Neural cell (in vitro differentiated cells): ENCODE measurements around the gene ITGBL1. TPM values are rescaled to one million over a fixed set of nuclear protein-coding genes. Genes with fewer than 3 reads are reported as not detected.

Source experiments
- H2AFZ ChIP-seq: fragments of 200-600, 300-800 bp; sonication (generic), shearing (Covaris generic); 2 replicates; pipeline ENCODE4 v1.6.0; 2014; ENCODE audit warnings: low read depth, mild to moderate bottlenecking, antibody characterized with exemption, low read length, moderate library complexity
- H3F3A ChIP-seq: fragments of 200-600 bp; shearing (Covaris generic); 2 replicates; pipeline ENCODE4 v1.6.1; 2016; ENCODE audit warnings: mild to moderate bottlenecking, moderate library complexity, mixed read lengths, antibody characterized with exemption, low read length; ENCODE audit not compliant: insufficient read depth, poor library complexity, severe bottlenecking
- H3K27ac ChIP-seq: fragments of 200-600, 300-800 bp; sonication (generic), shearing (Covaris generic); 2 replicates; pipeline ENCODE4 v1.5.1; 2014; ENCODE audit warnings: mild to moderate bottlenecking, low read length, moderate library complexity
- H3K27me3 ChIP-seq: fragments of 300-800, 200-600 bp; sonication (generic), shearing (Covaris generic); 2 replicates; pipeline ENCODE4 v1.6.0; 2014; ENCODE audit warnings: mild to moderate bottlenecking, low read depth, low read length, moderate library complexity; ENCODE audit not compliant: insufficient read depth
- H3K36me3 ChIP-seq: fragments of 300-800, 200-600 bp; sonication (generic), shearing (Covaris generic); 2 replicates; pipeline ENCODE4 v1.5.1; 2014; ENCODE audit warnings: mild to moderate bottlenecking, antibody characterized with exemption, low read length, moderate library complexity; ENCODE audit not compliant: insufficient read depth
- H3K4me2 ChIP-seq: fragments of 300-800, 200-600 bp; sonication (generic), shearing (Covaris generic); 2 replicates; pipeline ENCODE4 v1.6.0; 2014; ENCODE audit warnings: mild to moderate bottlenecking, low read length
- H3K4me3 ChIP-seq: fragments of 300-800, 200-600 bp; sonication (generic), shearing (Covaris generic); 2 replicates; pipeline ENCODE4 v1.5.1; 2014; ENCODE audit warnings: mild to moderate bottlenecking, low read length, moderate library complexity
- H3K79me2 ChIP-seq: fragments of 200-600 bp; shearing (Covaris generic); replicated peaks from 2 replicates; pipeline ENCODE4 v1.6.0; 2014; ENCODE audit warnings: mild to moderate bottlenecking, low read length, moderate library complexity; ENCODE audit not compliant: insufficient read depth
- H3K9ac ChIP-seq: fragments of 300-800, 200-600 bp; sonication (generic), shearing (Covaris generic); 2 replicates; pipeline ENCODE4 v1.6.1; 2016; ENCODE audit warnings: mild to moderate bottlenecking, low read length, mixed read lengths
- H3K9me2 ChIP-seq: fragments of 200-600 bp; shearing (Covaris generic); 2 replicates; pipeline ENCODE4 v1.6.1; 2016; ENCODE audit warnings: mild to moderate bottlenecking, low read length, mixed read lengths; ENCODE audit not compliant: insufficient read depth
- H3K9me3 ChIP-seq: fragments of 200-600, 300-800 bp; sonication (generic), shearing (Covaris generic); 2 replicates; pipeline ENCODE4 v1.6.1; 2016; ENCODE audit warnings: mild to moderate bottlenecking, mixed run types, low read length, moderate library complexity, mixed read lengths
- H4K20me1 ChIP-seq: fragments of 200-600 bp; shearing (Covaris generic); 2 replicates; pipeline ENCODE4 v1.6.1; 2016; ENCODE audit warnings: mild to moderate bottlenecking, mixed run types; ENCODE audit not compliant: insufficient read depth
- EP300 ChIP-seq: fragments of 450-650 bp; conservative IDR thresholded peaks from 2 replicates; pipeline ENCODE4 v1.6.1; 2014; ENCODE audit warnings: antibody characterized with exemption, mild to moderate bottlenecking, moderate library complexity; ENCODE audit not compliant: poor library complexity, severe bottlenecking
- EZH2 ChIP-seq: fragments of 200-600, 300-800 bp; shearing (Covaris generic), sonication (generic); IDR thresholded peaks from 2 replicates; pipeline ENCODE4 v1.6.1; 2014; ENCODE audit warnings: antibody characterized with exemption, low read length, borderline replicate concordance, mild to moderate bottlenecking; ENCODE audit not compliant: insufficient read depth, poor library complexity, severe bottlenecking
- MXI1 ChIP-seq: fragments of 450-650 bp; conservative IDR thresholded peaks from 2 replicates; pipeline ENCODE4 v1.6.1; 2014; ENCODE audit warnings: antibody characterized with exemption, mild to moderate bottlenecking; ENCODE audit not compliant: poor library complexity, severe bottlenecking
- POLR2AphosphoS5 ChIP-seq: IDR thresholded peaks from 2 replicates; pipeline ENCODE4 v1.6.1; 2012
- RAD21 ChIP-seq: fragments of 450-650 bp; conservative IDR thresholded peaks from 2 replicates; pipeline ENCODE4 v1.6.1; 2014; ENCODE audit warnings: antibody characterized with exemption, mild to moderate bottlenecking, moderate library complexity
- SMC3 ChIP-seq: fragments of 450-650 bp; conservative IDR thresholded peaks from 2 replicates; pipeline ENCODE4 v1.6.1; 2014; ENCODE audit warnings: antibody characterized with exemption, mild to moderate bottlenecking, moderate library complexity; ENCODE audit not compliant: poor library complexity
- TAF1 ChIP-seq: IDR thresholded peaks from 2 replicates; pipeline ENCODE4 v1.6.1; 2012; ENCODE audit warnings: low read depth
- polyA plus RNA-seq: library from polyadenylated mRNA; depleted of rRNA; stranded (reverse); fragments of >200 nt; gene quantifications from 2 replicates; pipeline ENCODE4 v1.2.3, GENCODE V29; 2014
- TF ChIP-seq, protein P1 (sequence below): IDR thresholded peaks from 2 replicates; pipeline ENCODE4 v1.6.1; 2012; ENCODE audit warnings: borderline replicate concordance
- TF ChIP-seq, protein P2 (sequence below): fragments of 450-650 bp; IDR thresholded peaks from 2 replicates; pipeline ENCODE4 v1.5.1; 2014; ENCODE audit warnings: antibody characterized with exemption, mild to moderate bottlenecking, moderate library complexity; ENCODE audit not compliant: poor library complexity, severe bottlenecking

ITGBL1 gene
- polyA plus RNA-seq, 1 donor from 2014 or later, result 0.46 TPM

DNA sequence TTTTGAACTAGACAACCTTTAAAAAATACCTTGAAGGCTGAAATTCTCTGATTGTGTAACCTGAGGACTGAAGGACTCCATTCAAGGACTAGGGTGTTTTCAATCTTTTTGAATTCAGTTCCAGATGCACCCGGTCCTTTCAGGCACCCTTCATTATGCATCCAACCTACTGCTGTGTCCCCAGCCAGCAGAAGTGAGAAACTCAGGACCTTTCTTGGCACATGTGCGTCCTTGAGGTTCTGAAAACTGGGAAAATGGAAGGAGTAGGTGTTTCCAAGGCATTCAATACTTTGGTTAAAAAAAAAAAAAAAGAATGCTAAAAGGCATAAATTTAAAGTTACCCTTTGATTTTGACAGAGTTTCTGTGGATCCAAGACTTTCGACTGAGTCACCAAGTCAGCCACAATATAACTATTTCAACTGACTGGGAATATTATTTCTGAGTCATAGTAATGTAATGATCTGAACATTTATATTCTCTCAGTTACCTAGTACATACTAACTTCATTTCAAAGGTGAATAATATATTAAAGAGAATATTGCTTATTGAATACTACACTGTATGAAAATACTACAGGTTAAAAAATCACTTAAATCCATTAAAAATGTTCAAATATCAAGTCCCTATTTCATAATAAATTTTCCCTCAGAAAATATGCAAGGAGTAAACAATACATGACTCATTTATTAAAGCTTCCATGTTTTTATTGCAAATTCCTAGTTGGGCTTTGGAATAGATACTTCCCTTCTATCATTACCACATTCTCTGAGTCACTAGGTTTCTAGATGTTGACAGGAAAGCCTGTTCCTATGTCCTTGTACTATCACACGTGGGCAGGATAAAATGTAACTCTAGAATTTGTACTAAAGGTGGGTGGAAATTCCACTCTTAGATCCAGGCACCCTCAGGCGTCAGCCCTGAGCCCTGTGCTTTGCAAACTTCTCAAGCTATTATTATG lies 2.4 kb upstream of the ITGBL1 start:
- no peak overlapping the region for H3K9ac ChIP-seq
- no peak overlapping the region for H3K27ac ChIP-seq
- H4K20me1 ChIP-seq, result no peaks in the 10 kb centered on the region
- H2AFZ ChIP-seq, result no peak overlapping the region
- H3K4me3 ChIP-seq, result no peak overlapping the region
- H3K27me3 ChIP-seq, result no peaks in the 10 kb centered on the region
- H3K79me2 ChIP-seq, result no peaks in the 10 kb centered on the region
- no peaks in the 10 kb centered on the region for H3F3A ChIP-seq
- no peaks in the 10 kb centered on the region for H3K9me2 ChIP-seq
- no peak overlapping the region for H3K4me2 ChIP-seq
- no peak for TF ChIP-seq EP300
- TF ChIP-seq SMC3, result no peak
- no peak for TF ChIP-seq EZH2
- no peak for TF ChIP-seq MXI1
- TF ChIP-seq POLR2AphosphoS5, result no peak
- TF ChIP-seq TAF1, result no peak
- TF ChIP-seq RAD21, result no peak
- TF ChIP-seq, protein P1, sequence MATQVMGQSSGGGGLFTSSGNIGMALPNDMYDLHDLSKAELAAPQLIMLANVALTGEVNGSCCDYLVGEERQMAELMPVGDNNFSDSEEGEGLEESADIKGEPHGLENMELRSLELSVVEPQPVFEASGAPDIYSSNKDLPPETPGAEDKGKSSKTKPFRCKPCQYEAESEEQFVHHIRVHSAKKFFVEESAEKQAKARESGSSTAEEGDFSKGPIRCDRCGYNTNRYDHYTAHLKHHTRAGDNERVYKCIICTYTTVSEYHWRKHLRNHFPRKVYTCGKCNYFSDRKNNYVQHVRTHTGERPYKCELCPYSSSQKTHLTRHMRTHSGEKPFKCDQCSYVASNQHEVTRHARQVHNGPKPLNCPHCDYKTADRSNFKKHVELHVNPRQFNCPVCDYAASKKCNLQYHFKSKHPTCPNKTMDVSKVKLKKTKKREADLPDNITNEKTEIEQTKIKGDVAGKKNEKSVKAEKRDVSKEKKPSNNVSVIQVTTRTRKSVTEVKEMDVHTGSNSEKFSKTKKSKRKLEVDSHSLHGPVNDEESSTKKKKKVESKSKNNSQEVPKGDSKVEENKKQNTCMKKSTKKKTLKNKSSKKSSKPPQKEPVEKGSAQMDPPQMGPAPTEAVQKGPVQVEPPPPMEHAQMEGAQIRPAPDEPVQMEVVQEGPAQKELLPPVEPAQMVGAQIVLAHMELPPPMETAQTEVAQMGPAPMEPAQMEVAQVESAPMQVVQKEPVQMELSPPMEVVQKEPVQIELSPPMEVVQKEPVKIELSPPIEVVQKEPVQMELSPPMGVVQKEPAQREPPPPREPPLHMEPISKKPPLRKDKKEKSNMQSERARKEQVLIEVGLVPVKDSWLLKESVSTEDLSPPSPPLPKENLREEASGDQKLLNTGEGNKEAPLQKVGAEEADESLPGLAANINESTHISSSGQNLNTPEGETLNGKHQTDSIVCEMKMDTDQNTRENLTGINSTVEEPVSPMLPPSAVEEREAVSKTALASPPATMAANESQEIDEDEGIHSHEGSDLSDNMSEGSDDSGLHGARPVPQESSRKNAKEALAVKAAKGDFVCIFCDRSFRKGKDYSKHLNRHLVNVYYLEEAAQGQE, result no peak
- TF ChIP-seq, protein P2, sequence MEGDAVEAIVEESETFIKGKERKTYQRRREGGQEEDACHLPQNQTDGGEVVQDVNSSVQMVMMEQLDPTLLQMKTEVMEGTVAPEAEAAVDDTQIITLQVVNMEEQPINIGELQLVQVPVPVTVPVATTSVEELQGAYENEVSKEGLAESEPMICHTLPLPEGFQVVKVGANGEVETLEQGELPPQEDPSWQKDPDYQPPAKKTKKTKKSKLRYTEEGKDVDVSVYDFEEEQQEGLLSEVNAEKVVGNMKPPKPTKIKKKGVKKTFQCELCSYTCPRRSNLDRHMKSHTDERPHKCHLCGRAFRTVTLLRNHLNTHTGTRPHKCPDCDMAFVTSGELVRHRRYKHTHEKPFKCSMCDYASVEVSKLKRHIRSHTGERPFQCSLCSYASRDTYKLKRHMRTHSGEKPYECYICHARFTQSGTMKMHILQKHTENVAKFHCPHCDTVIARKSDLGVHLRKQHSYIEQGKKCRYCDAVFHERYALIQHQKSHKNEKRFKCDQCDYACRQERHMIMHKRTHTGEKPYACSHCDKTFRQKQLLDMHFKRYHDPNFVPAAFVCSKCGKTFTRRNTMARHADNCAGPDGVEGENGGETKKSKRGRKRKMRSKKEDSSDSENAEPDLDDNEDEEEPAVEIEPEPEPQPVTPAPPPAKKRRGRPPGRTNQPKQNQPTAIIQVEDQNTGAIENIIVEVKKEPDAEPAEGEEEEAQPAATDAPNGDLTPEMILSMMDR, result no peak
- H3K9me3 ChIP-seq, result no peaks in the 10 kb centered on the region
- H3K36me3 ChIP-seq, result no peaks in the 10 kb centered on the region

DNA sequence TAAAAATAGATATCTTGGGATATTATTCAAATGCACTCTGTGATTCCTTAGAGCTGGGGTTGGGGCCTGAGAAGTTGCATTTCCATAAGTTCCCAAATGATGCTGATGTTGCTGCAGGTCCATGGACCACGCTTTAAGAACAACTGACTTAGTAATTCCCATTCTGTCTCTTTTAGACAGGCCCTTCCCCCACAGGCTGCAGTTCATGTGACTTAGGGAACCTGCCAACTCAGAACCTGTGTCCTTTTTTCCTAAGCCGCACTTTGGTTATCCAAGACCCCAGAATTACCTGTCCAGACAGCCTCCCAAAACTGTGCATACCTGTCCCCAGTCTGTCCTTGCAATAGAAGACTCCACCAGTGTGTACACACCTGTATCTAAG lies 1.7 kb upstream of the ITGBL1 start:
- Histone ChIP-seq H3K79me2 (no peaks in the 10 kb centered on the region), H3K9me2 (no peaks in the 10 kb centered on the region), H2AFZ (no peak overlapping the region), H3F3A (no peaks in the 10 kb centered on the region), H3K36me3 (no peaks in the 10 kb centered on the region), H3K4me2 (no peak overlapping the region), H3K27me3 (no peaks in the 10 kb centered on the region), H3K9ac (no peak overlapping the region), H3K4me3 (no peak overlapping the region), H4K20me1 (no peaks in the 10 kb centered on the region), H3K9me3 (no peaks in the 10 kb centered on the region), H3K27ac (no peak overlapping the region)
- no peak for TF ChIP-seq MXI1
- TF ChIP-seq RAD21, result no peak
- no peak for TF ChIP-seq SMC3
- no peak for TF ChIP-seq EZH2
- TF ChIP-seq, protein P1, result no peak
- no peak for TF ChIP-seq EP300
- TF ChIP-seq POLR2AphosphoS5, result no peak
